ENCODE data around the gene UNC45A.
"Not testable (repeated sequence)": the region's sequence is repeated elsewhere in the genome, so short reads cannot be mapped to it uniquely, and the experiment has no call there.

Gene UNC45A

GRCh38 chr15:90934949-90935751 is at the start of gene UNC45A:
Gene UNC45A (plus strand): TSS chr15:90935285. CDS start chr15:90935325, 40 bp downstream.
- peak; percentile 48 for DNase-seq

- no peak for DNase-seq
Observed at GRCh38 chr15:90885432-90886290, 49.4 kb upstream of the UNC45A start.

- DNase-seq: no peak
Observed at GRCh38 chr15:90886291-90886614, 48.8 kb upstream of the UNC45A start.

GRCh38 chr15:90887037-90887481 is 48.0 kb upstream of the UNC45A start:
- no peak for DNase-seq

GRCh38 chr15:90889313-90889730 is 45.8 kb upstream of the UNC45A start:
- no peak for DNase-seq

GRCh38 chr15:90889736-90890456 is 45.2 kb upstream of the UNC45A start:
- DNase-seq: no peak

GRCh38 chr15:90890839-90891238 is 44.2 kb upstream of the UNC45A start:
- no peak for DNase-seq

GRCh38 chr15:90891346-90891949 is 43.6 kb upstream of the UNC45A start:
- DNase-seq: no peak

GRCh38 chr15:90892023-90892422 is 43.1 kb upstream of the UNC45A start:
- DNase-seq: no peak

GRCh38 chr15:90892498-90893174 is 42.4 kb upstream of the UNC45A start:
- DNase-seq: no peak

- DNase-seq: no peak
Observed at GRCh38 chr15:90893175-90894090, 41.7 kb upstream of the UNC45A start.

GRCh38 chr15:90895571-90896117 is 39.4 kb upstream of the UNC45A start:
- no peak for DNase-seq

GRCh38 chr15:90897131-90897655 is 37.9 kb upstream of the UNC45A start:
- not testable (repeated sequence) for DNase-seq

- no peak for DNase-seq
Observed at GRCh38 chr15:90901175-90902039, 33.7 kb upstream of the UNC45A start.

- no peak for DNase-seq
Observed at GRCh38 chr15:90902040-90902839, 32.8 kb upstream of the UNC45A start.

- DNase-seq: no peak
Observed at GRCh38 chr15:90902840-90903732, 32.0 kb upstream of the UNC45A start, which contains the start of gene MAN2A2. Gene MAN2A2 (plus strand): TSS chr15:90903302. CDS start chr15:90904208, 906 bp downstream.

Measured in cortex of kidney (tissue), 1 donor.